KOPT-K1 (cell line): ENCODE measurements around the gene LSM3.

ENCODE experiments used
- H3K27ac ChIP-seq: fragments of 200-600 bp; sonication (generic); 2 replicates; pipeline ENCODE4 v1.5.1; 2016; ENCODE audit warnings: antibody characterized with exemption, mild to moderate bottlenecking, low read depth, low read length; ENCODE audit not compliant: poor library complexity, severe bottlenecking
- H3K36me3 ChIP-seq: fragments of 200-600 bp; sonication (generic); 2 replicates; pipeline ENCODE4 v1.5.1; 2017; ENCODE audit warnings: antibody characterized with exemption, mild to moderate bottlenecking, low read length, moderate library complexity; ENCODE audit not compliant: insufficient read depth
- H3K9me3 ChIP-seq: fragments of 200-600 bp; sonication (generic); 2 replicates; pipeline ENCODE4 v1.5.1; 2017; ENCODE audit warnings: antibody characterized with exemption, low read length, mild to moderate bottlenecking; ENCODE audit not compliant: insufficient read depth, poor library complexity, severe bottlenecking

Gene LSM3

GRCh38 chr3:14178247-14179113, at the start of gene LSM3, which contains the start of gene XPC:
TSS of gene LSM3 (plus strand) at chr3:14178817. CDS start at chr3:14178861, 44 bp downstream.
TSS of gene XPC (minus strand) at chr3:14178601. CDS start at chr3:14178568, 33 bp downstream.
- Histone ChIP-seq H3K9me3 (no peaks in the 10 kb centered on the region), H3K36me3 (peaks cover 26% of the 10 kb centered on the region), H3K27ac (peak within 1 kb of the TSS; percentile 79)

GRCh38 chr3:14129296-14129695, 49.3 kb upstream of the LSM3 start:
- H3K36me3 ChIP-seq = peaks cover 65% of the 10 kb centered on the region
- H3K27ac ChIP-seq = no peak overlapping the region
- H3K9me3 ChIP-seq = no peaks in the 10 kb centered on the region

- no peaks in the 10 kb centered on the region for H3K9me3 ChIP-seq
- no peak overlapping the region for H3K27ac ChIP-seq
- peaks cover 75% of the 10 kb centered on the region for H3K36me3 ChIP-seq
These were observed 48.4 kb upstream of the LSM3 start for GRCh38 chr3:14130230-14130629.

GRCh38 chr3:14130707-14131106, 47.9 kb upstream of the LSM3 start:
- Histone ChIP-seq H3K9me3 (no peaks in the 10 kb centered on the region), H3K27ac (no peak overlapping the region), H3K36me3 (peaks cover 79% of the 10 kb centered on the region)

GRCh38 chr3:14131134-14131533, 47.5 kb upstream of the LSM3 start:
- Histone ChIP-seq H3K9me3 (no peaks in the 10 kb centered on the region), H3K27ac (no peak overlapping the region), H3K36me3 (peaks cover 84% of the 10 kb centered on the region)

GRCh38 chr3:14132120-14132519, 46.5 kb upstream of the LSM3 start:
- Histone ChIP-seq H3K27ac (no peak overlapping the region), H3K36me3 (peaks cover 93% of the 10 kb centered on the region), H3K9me3 (no peaks in the 10 kb centered on the region)

- Histone ChIP-seq H3K27ac (no peak overlapping the region), H3K36me3 (peaks cover 99% of the 10 kb centered on the region), H3K9me3 (no peaks in the 10 kb centered on the region)
These were observed 45.9 kb upstream of the LSM3 start for GRCh38 chr3:14132689-14133088.

- peaks cover 100% of the 10 kb centered on the region for H3K36me3 ChIP-seq
- no peaks in the 10 kb centered on the region for H3K9me3 ChIP-seq
- no peak overlapping the region for H3K27ac ChIP-seq
These were observed 45.3 kb upstream of the LSM3 start for GRCh38 chr3:14133188-14133800.

- H3K9me3 ChIP-seq = no peaks in the 10 kb centered on the region
- peaks cover 100% of the 10 kb centered on the region for H3K36me3 ChIP-seq
- H3K27ac ChIP-seq = no peak overlapping the region
These were observed 44.7 kb upstream of the LSM3 start for GRCh38 chr3:14133876-14134275.

GRCh38 chr3:14134291-14134690, 44.3 kb upstream of the LSM3 start:
- H3K27ac ChIP-seq = no peak overlapping the region
- H3K36me3 ChIP-seq = peaks cover 100% of the 10 kb centered on the region
- no peaks in the 10 kb centered on the region for H3K9me3 ChIP-seq

GRCh38 chr3:14135581-14135980, 43.0 kb upstream of the LSM3 start:
- H3K9me3 ChIP-seq = no peaks in the 10 kb centered on the region
- no peak overlapping the region for H3K27ac ChIP-seq
- peaks cover 99% of the 10 kb centered on the region for H3K36me3 ChIP-seq

- no peaks in the 10 kb centered on the region for H3K9me3 ChIP-seq
- H3K27ac ChIP-seq = no peak overlapping the region
- H3K36me3 ChIP-seq = peaks cover 99% of the 10 kb centered on the region
These were observed 41.6 kb upstream of the LSM3 start for GRCh38 chr3:14137004-14137403.

- Histone ChIP-seq H3K9me3 (no peaks in the 10 kb centered on the region), H3K36me3 (peaks cover 97% of the 10 kb centered on the region), H3K27ac (no peak overlapping the region)
These were observed 41.2 kb upstream of the LSM3 start for GRCh38 chr3:14137445-14137844.

GRCh38 chr3:14138109-14138877, 40.3 kb upstream of the LSM3 start:
- Histone ChIP-seq H3K36me3 (peaks cover 89% of the 10 kb centered on the region), H3K27ac (no peak overlapping the region), H3K9me3 (no peaks in the 10 kb centered on the region)
